ENCODE data around the gene DNAI4. TPM values are rescaled to one million over a fixed set of nuclear protein-coding genes. Genes with fewer than 3 reads are reported as not detected.
"Not testable (repeated sequence)": the region's sequence is repeated elsewhere in the genome, so short reads cannot be mapped to it uniquely, and the experiment has no call there.

Gene DNAI4
- polyA plus RNA-seq, 3 donors: 0.09 TPM; not detected in 2

- H3K4me3 Mint-ChIP-seq: no peak overlapping the region
- Histone ChIP-seq H3K36me3 (replicated peaks in 1 of 2; ENCODE audit: control insufficient read depth in 1 of 2, insufficient read depth in 2 of 2, low read length in 2 of 2) (no peaks in the 10 kb centered on the region), H4K20me1 (ENCODE audit: insufficient read depth, low read length) (no peaks in the 10 kb centered on the region), H3K9ac (ENCODE audit: insufficient read depth, low read length, poor library complexity, severe bottlenecking) (no peak overlapping the region), H3K79me2 (ENCODE audit: insufficient read depth, low read length) (no peaks in the 10 kb centered on the region), H3K9me3 (replicated peaks in 1 of 2; ENCODE audit: control insufficient read depth in 1 of 2, insufficient read depth in 1 of 2, low read length in 2 of 2) (peaks cover 0 to 5% of the 10 kb centered on the region in 2 donors), H3K27ac (ENCODE audit: low read depth in 1 of 2, low read length in 2 of 2) (no peak overlapping the region), H3K4me3 (replicated peaks in 1 of 3; ENCODE audit: low read depth in 2 of 3, low read length in 3 of 3) (no peak overlapping the region), H3K27me3 (ENCODE audit: control insufficient read depth in 2 of 2, insufficient read depth in 2 of 2, low read length in 2 of 2) (no peaks in the 10 kb centered on the region), H2AFZ (ENCODE audit: insufficient read depth, low read depth, low read length, poor library complexity, severe bottlenecking) (no peak overlapping the region), H3K4me2 (replicated peaks; ENCODE audit: extremely low read depth, low read length, poor library complexity, severe bottlenecking) (no peak overlapping the region), H3K4me1 (ENCODE audit: control insufficient read depth in 1 of 2, insufficient read depth in 2 of 2, low read length in 2 of 2) (no peaks in the 10 kb centered on the region)
- no peak for TF ChIP-seq CTCF (IDR thresholded peaks at IDR 0.05)
- WGBS (ENCODE audit: insufficient coverage): no CpG with 5 or more reads among the region's 2 CpGs
- peaks cover 0 to 14% (median 0%) of the 10 kb centered on the region in 7 donors for H3K9me3 Mint-ChIP-seq
- H3K27ac Mint-ChIP-seq: no peak overlapping the region
- no peak for DNase-seq
- peaks cover 0 to 2% (median 0%) of the 10 kb centered on the region in 3 donors for H3K27me3 Mint-ChIP-seq (ENCODE audit: low read depth in 3 of 3)
- no peaks in the 10 kb centered on the region for H3K4me1 Mint-ChIP-seq
- H3K36me3 Mint-ChIP-seq: peaks cover 6 to 7% of the 10 kb centered on the region in 2 donors
- intact Hi-C loops (cut with micrococcal nuclease): no loop called here
Observed at GRCh38 chr1:66916320-66916719, 8.3 kb downstream of the DNAI4 start.

GRCh38 chr1:66915203-66915602 is 9.5 kb downstream of the DNAI4 start:
- intact Hi-C loops (cut with micrococcal nuclease); H3K27ac ChIP-seq (ENCODE audit: low read depth in 1 of 2, low read length in 2 of 2); DNase-seq; H3K9ac ChIP-seq (ENCODE audit: insufficient read depth, low read length, poor library complexity, severe bottlenecking); H3K4me3 ChIP-seq (replicated peaks in 1 of 3; ENCODE audit: low read depth in 2 of 3, low read length in 3 of 3); H3K27ac Mint-ChIP-seq; H3K4me3 Mint-ChIP-seq; H3K9me3 ChIP-seq (replicated peaks in 1 of 2; ENCODE audit: control insufficient read depth in 1 of 2, insufficient read depth in 1 of 2, low read length in 2 of 2); H3K27me3 Mint-ChIP-seq (ENCODE audit: low read depth in 3 of 3); H3K4me2 ChIP-seq (replicated peaks; ENCODE audit: extremely low read depth, low read length, poor library complexity, severe bottlenecking); H3K36me3 Mint-ChIP-seq; H3K79me2 ChIP-seq (ENCODE audit: insufficient read depth, low read length); H2AFZ ChIP-seq (ENCODE audit: insufficient read depth, low read depth, low read length, poor library complexity, severe bottlenecking); H3K27me3 ChIP-seq (ENCODE audit: control insufficient read depth in 2 of 2, insufficient read depth in 2 of 2, low read length in 2 of 2); H3K36me3 ChIP-seq (replicated peaks in 1 of 2; ENCODE audit: control insufficient read depth in 1 of 2, insufficient read depth in 2 of 2, low read length in 2 of 2); H3K4me1 Mint-ChIP-seq; H3K4me1 ChIP-seq (ENCODE audit: control insufficient read depth in 1 of 2, insufficient read depth in 2 of 2, low read length in 2 of 2); H4K20me1 ChIP-seq (ENCODE audit: insufficient read depth, low read length): not testable (repeated sequence)
- H3K9me3 Mint-ChIP-seq: peaks cover 0 to 12% (median 0%) of the 10 kb centered on the region in 7 donors
- no CpG with 5 or more reads among the region's 1 CpG for WGBS (ENCODE audit: insufficient coverage)
